Middle frontal gyrus (tissue), 1 donor: ENCODE data around the gene PLSCR2.
"Not testable (repeated sequence)": the region's sequence is repeated elsewhere in the genome, so short reads cannot be mapped to it uniquely, and the experiment has no call there.

Experiments
- DNase-seq: peaks from one replicate; pipeline ENCODE4 v3.0.0-alpha.2; 2015; ENCODE audit warnings: low spot score; ENCODE audit errors: extremely low spot score

The PLSCR2 gene

DNA sequence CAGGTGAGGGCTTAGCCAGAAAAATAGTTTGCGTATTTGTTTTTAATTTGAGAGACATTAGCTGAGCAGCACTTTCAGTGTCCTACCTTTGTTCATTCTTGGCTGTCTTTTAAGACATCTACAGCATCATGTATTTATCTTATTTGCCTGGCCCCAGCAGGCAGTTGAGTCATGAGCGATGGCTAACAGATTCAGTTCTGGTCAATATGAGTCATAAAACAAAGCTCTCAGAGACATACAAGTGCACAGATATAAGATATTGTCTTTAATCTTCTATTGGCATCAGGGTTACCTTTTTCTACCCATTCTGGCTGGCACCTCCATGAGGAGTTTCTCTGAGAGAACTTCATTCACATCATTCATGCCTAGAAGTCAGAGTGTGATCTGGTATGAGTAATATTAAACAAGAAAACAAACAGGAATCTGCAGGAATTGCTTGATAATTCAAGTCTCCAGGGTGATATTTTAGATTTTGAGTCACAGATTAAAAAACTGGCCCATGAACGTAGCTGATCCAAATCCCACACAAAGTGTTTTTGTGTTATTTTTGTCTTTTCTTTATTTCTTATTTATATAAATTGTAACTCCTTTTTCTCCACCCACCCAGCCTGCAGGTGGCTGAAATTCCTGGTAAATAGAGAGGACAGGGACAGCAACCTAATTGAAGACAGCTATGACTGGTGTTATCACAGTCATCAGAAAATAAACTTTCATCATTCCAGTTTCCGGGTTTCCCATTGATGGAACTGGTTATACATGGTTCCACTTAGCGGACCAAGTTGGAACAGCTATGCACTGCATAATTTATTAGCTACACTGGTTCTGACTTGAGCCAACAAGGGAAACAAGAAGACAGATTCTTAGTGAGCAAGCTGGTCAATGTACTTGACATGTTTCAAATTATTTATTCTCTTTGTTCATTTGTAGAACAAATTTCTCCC lies 47.3 kb downstream of the PLSCR2 start:
- DNase-seq = no peak

DNA sequence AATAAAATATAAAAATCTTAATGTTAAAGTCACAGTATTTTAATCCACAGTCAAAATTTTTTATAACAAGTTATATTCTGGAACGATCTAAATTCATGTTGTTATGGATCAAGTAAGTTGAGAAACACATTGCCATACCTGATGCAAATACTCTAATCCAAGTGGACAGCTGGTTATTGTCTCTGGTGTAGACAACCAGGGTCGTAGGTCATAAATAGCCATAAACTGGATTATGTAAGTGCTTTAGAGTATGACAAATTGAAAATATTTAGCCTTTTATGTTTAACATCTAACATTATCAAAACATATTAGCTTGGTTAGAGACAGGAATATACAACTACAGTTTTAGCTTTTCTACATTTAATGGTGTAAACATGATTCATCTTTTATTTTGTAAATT lies 53.0 kb downstream of the PLSCR2 start:
- no peak for DNase-seq

DNA sequence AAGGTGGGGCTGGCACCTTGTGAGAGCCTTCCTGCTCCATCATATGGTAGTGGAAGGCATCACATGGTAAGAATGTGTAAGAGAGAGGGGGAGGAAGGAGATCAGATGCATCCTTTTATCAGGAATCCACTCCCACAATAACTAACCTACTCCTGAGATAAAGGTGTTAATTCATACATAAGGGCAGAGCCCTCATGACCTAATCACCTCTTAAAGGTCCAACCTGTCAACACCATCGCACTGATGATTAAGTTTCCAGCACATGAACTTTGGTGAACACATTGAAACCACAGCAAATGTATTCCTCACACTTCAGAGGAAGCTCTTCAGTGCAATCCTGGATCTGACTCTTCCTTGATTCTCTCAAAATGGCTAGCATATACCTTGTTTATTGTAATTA lies 55.4 kb downstream of the PLSCR2 start:
- no peak for DNase-seq

DNA sequence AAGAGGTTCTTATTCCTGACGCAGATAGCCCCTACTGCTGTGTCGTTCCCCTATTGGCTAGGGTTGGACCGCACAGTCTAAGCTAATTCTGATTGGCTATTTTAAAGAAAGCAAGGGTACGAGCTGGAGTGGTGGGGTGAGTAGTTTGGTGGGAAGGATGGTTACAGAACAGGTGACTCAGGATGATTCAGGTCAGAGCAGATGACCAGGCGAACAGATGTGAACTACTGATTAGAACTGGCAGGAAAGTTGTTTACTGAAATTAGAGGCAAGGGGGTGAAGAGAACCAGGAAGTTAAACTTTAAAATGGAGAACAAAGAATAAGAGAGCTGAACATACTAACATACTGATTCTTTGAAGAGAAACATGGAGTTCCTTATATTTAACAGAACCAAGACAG lies 56.6 kb downstream of the PLSCR2 start:
- DNase-seq = not testable (repeated sequence)

DNA sequence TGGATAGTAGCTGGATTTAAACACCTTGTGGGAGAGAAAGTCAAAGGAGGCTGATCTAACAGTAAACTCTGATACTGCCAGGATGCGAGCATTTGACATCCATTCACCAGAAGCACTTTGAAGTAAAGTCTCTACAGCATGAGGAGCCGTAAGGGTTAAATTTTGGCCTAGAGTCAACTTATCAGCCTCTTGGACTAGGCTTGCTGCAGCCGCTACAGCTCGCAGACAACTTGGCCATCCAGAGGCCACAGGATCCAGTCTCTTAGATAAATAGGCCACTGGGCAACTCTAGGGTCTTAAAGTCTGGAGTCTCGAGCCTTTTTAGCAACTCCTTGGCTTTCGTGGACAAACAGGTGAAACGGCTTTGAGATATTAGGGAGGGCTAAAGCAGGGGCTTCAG lies 61.4 kb downstream of the PLSCR2 start:
- DNase-seq = no peak

DNA sequence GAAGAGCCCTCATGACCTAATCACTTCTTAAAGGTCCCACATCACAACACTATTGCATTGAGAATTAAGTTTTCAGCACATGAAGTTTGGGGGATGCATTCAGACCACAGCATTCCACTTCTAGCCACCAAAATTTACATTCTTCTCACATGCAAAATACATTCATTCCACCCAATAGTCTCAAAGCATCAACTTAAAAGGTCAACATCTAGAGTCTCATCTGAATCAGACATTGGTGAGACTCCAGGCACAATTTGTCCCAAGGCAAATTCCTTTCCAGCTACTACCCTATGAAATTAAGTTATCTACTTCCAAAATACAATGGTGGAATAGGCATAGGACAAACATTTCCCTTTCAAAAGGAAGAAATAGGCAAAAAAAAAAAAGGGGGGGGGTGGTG lies 64.9 kb downstream of the PLSCR2 start:
- DNase-seq = no peak

DNA sequence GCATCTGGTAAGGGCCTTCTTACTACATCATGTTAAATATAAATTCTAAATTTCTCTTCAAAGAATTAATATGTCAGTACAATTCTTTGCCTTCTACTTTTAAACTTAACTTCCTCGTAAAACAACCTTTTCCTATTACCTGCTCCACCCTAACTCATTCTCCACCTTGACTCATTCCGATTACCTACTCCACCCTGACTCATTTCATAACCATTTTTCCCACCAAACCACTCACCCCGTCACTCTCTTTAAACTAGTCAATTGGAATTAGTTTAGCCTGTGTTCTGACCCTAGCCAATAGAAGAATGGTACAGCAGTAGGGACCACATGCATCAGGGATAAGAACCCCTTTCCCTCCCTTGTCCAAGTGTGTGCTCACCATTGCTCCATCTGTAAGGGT lies 65.6 kb downstream of the PLSCR2 start:
- DNase-seq = no peak

DNA sequence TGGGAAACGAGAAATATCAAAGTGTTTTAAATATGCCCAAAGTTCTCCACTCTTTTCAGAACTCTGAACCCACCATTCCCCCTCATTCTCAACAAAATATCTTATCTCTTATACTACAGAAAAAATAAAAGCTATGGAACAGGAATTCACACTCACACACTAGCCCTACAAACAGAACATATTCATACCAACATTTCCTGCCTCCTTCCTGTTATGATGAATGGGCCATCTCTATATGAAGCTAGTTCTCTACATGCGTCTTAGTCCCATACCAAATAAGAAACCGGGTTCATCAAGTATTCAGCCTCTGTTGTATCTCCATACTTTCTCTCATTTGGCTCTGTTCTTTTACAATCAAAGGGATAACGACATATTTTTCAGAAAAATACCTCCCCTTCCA lies 72.6 kb downstream of the PLSCR2 start:
- no peak for DNase-seq

DNA sequence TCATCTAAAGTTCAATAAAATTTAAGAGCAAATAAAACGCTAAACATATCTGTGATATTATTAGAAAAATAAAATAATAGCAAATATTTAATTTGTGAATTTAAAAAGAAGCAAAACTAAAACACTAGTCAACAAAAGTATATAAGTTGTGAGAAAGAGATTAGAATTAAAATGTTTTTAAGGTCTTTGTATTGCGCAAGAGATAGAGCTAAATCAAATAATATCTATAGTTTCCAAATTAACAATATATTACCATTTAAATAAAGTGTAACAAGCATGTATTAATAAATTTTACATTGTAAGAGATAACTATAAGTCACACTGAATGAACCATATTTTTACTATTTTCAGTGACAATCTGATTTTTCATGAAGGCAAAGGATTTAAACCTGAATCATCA lies 74.2 kb downstream of the PLSCR2 start:
- DNase-seq = no peak

DNA sequence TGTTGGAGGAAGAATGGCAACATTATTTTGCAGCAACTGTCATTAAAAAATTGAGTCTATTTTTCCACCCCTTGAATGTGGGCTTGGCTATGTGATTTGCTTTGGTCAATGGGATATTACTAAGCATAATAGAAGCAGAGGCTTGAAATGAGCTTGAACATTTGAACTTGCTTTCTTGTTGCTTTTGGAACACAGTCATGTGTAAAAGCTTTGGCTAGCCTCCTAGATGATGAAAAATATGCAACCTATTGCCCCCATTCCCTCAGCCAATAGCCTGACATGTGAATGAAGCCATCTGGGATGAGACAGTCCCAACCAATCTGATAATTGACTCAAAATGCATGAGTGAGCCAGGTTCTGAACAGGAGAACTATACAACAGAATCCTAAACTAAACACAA lies 78.4 kb downstream of the PLSCR2 start:
- DNase-seq = no peak

DNA sequence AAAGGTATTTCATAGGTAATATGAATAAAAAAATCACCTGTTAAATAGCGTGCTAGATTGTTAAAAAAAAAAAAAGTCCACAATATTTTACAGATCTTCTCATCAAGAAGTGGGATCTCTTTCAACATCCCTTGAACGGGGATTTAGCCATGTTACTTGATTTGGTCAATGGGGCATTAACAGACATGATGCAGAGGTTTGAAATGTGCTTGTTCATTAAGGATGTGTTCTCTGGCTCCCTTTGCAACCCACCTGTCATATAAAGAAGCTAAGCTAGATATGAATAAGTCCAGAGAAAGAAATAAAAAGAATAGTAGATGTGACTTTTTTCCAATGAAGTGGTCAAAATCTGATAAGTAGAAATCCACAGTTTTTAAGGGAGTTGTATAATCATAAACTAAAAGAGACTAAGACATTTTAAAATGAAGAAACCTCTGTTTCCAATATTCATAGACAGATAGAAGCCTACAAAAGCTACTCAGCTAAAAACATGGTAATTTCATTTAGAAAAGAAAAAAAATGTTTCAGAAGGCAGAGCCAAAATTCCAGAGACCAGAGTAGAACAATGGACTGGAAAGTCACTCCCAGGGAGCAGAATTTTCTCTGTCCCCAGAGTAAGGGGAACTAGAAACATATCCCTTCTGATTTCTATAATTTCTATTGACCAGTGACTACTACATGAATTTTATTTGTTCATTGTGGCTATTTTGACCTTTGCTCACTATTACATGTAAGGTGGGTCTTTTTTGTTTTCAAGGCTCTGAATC lies 79.2 kb downstream of the PLSCR2 start:
- DNase-seq = no peak

DNA sequence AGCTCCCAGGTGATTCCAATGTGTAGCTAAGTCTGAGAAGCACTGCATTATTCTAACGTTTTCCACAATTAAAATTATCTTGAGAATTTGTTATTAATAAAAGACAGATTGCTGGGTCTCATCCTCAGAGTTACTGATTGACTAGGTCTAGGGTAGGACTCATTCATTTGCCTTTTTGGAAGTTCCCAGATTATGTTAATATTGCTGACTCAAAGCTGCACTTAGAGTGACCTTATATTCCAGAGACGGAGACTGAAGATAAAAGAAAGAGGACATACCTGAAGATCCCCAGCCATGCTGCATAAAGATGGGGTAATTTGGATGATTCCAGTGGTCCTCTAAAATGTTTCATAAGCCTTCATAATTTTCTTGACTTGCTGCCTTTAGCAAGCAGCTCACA lies 81.8 kb downstream of the PLSCR2 start:
- no peak for DNase-seq

DNA sequence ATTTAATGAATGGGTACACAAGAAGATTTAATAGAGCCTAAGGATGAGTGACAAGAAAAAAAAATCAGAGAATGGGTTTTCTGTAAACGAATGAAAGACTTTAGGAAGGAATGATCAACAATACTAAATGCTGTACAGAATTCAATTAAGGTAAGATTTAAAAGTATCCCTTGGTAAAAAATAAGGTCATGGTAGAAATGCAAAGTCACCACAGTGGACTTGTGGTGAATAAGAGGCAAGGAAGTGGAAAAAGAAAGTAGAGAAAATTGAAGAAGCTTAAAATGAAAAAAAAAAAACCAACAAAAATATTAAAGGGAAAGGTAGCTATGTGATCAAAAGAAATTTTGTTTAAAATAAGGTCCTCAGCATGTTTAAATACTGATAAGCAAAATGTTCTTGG lies 82.4 kb downstream of the PLSCR2 start:
- no peak for DNase-seq

DNA sequence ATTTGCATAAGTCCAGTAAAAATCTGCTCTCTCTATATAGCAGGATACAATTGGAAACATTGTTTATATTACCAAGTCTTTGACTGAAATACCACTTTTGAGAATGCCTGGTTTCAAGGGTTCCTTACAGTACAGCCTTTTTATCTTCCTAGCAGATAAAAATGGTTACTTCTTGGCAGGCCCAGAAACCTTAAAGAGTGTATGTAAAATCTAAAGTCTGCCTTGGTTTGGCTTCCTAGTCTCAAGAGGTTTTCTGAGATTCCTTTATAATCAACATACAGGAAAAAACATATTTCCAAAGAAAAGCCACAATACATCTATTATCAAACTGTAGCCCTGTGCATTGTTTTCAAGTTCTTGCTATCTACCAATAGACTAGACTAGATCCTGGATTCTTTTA lies 84.6 kb downstream of the PLSCR2 start:
- DNase-seq = no peak
